GM21390 (cell line): ENCODE data around the gene FLG.
"Not testable (repeated sequence)": the region's sequence is repeated elsewhere in the genome, so short reads cannot be mapped to it uniquely, and the experiment has no call there.

Experiments
- ATAC-seq: cut with Tn5 transposase; IDR thresholded peaks from one replicate; pipeline ENCODE4 v1.9.1; 2021; ENCODE audit not compliant: unreplicated experiment

FLG gene

GRCh38 chr1:152325111-152325510 is at the start of gene FLG:
FLG (minus strand) TSS chr1:152325239; CDS start chr1:152315456, 9,783 bp downstream.
- ATAC-seq: no peak

GRCh38 chr1:152374451-152374850 is 49.4 kb upstream of the FLG start:
- ATAC-seq: no peak

GRCh38 chr1:152372672-152373071 is 47.6 kb upstream of the FLG start:
- no peak for ATAC-seq

GRCh38 chr1:152367436-152367835 is 42.4 kb upstream of the FLG start:
- no peak for ATAC-seq

GRCh38 chr1:152359906-152360305 is 34.9 kb upstream of the FLG start, which contains the start of gene FLG2:
FLG2 (minus strand) TSS chr1:152360006; CDS start chr1:152358884, 1,122 bp downstream.
- ATAC-seq: no peak

- no peak for ATAC-seq
Observed at GRCh38 chr1:152356736-152357135, 31.7 kb upstream of the FLG start.

GRCh38 chr1:152349611-152350010 is 24.6 kb upstream of the FLG start:
- ATAC-seq: no peak

- no peak for ATAC-seq
Observed at GRCh38 chr1:152348447-152348846, 23.4 kb upstream of the FLG start.

- ATAC-seq: no peak
Observed at GRCh38 chr1:152347116-152347728, 22.2 kb upstream of the FLG start.

- ATAC-seq: no peak
Observed at GRCh38 chr1:152344438-152344837, 19.4 kb upstream of the FLG start.

GRCh38 chr1:152343006-152343405 is 18.0 kb upstream of the FLG start:
- no peak for ATAC-seq

- no peak for ATAC-seq
Observed at GRCh38 chr1:152335399-152335798, 10.4 kb upstream of the FLG start.

- ATAC-seq: no peak
Observed at GRCh38 chr1:152328801-152329391, 3.9 kb upstream of the FLG start.

GRCh38 chr1:152313970-152314369 is 11.1 kb downstream of the FLG start:
- no peak for ATAC-seq

- ATAC-seq: no peak
Observed at GRCh38 chr1:152313319-152313801, 11.7 kb downstream of the FLG start.

- not testable (repeated sequence) for ATAC-seq
Observed at GRCh38 chr1:152312169-152312568, 12.9 kb downstream of the FLG start.

GRCh38 chr1:152309955-152310354 is 15.1 kb downstream of the FLG start:
- no peak for ATAC-seq

GRCh38 chr1:152309320-152309901 is 15.6 kb downstream of the FLG start:
- not testable (repeated sequence) for ATAC-seq

- not testable (repeated sequence) for ATAC-seq
Observed at GRCh38 chr1:152308758-152309157, 16.3 kb downstream of the FLG start.

- ATAC-seq: not testable (repeated sequence)
Observed at GRCh38 chr1:152307970-152308369, 17.1 kb downstream of the FLG start.

GRCh38 chr1:152306123-152306522 is 18.9 kb downstream of the FLG start:
- not testable (repeated sequence) for ATAC-seq

GRCh38 chr1:152304773-152305172 is 20.3 kb downstream of the FLG start:
- ATAC-seq: not testable (repeated sequence)
